Measurements from ENCODE around the gene PROS1. TPM values are rescaled to one million over a fixed set of nuclear protein-coding genes. Genes with fewer than 3 reads are reported as not detected.

Gene PROS1
- total RNA-seq, 1 experiment from 2014 or later, result 1.3 TPM

GRCh38 chr3:93931597-93932229, 42.0 kb downstream of the PROS1 start:
- no peak overlapping the region for H3K27ac Mint-ChIP-seq
- H2BK20ac ChIP-seq (ENCODE audit: low read depth, low read length, poor library complexity, severe bottlenecking), result no peak overlapping the region

More at GRCh38 chr3:93931597-93932229, 42.0 kb downstream of the PROS1 start:
- Mint-ChIP-seq H3K4me3 (no peak overlapping the region), H3K36me3 (ENCODE audit: insufficient read depth in 1 of 3, low read depth in 3 of 3) (peaks cover 0 to 19% (median 1%) of the 10 kb centered on the region in 3 experiments; a peak in 3 of 7 replicates), H3K9me3 (peaks cover 78 to 87% of the 10 kb centered on the region in 2 experiments), H3K27me3 (ENCODE audit: low read depth) (peaks cover 2% of the 10 kb centered on the region; the same call in 1 of the 2 replicates), H3K4me1 (no peaks in the 10 kb centered on the region)
- Histone ChIP-seq H3K9me3 (ENCODE audit: control insufficient read depth, low read depth, low read length) (peaks cover 29% of the 10 kb centered on the region), H4K91ac (ENCODE audit: insufficient read length, low read depth, low read length) (no peak overlapping the region), H3K79me2 (ENCODE audit: insufficient read depth, low read length) (no peaks in the 10 kb centered on the region), H3K27me3 (ENCODE audit: insufficient read depth, low read length) (no peaks in the 10 kb centered on the region), H4K20me1 (ENCODE audit: control insufficient read depth, insufficient read depth, insufficient read length) (no peaks in the 10 kb centered on the region), H3K4me2 (ENCODE audit: insufficient read depth, insufficient read length, low read length) (no peak overlapping the region), H3K14ac (ENCODE audit: insufficient read depth, low read length) (no peak overlapping the region), H2BK12ac (ENCODE audit: insufficient read length, low read depth, low read length) (no peak overlapping the region), H2BK120ac (ENCODE audit: low read depth, low read length, poor library complexity, severe bottlenecking) (no peak overlapping the region), H3T11ph (ENCODE audit: low read length) (no peak overlapping the region), H3K79me1 (ENCODE audit: insufficient read depth, low read depth, low read length, poor library complexity, severe bottlenecking) (no peaks in the 10 kb centered on the region), H2BK5ac (ENCODE audit: insufficient read length, low read length) (no peak overlapping the region), H3K27ac (ENCODE audit: insufficient read length, low read depth, low read length) (no peak overlapping the region), H3K9ac (ENCODE audit: extremely low read depth, insufficient read length, low read length) (no peak overlapping the region), H4K5ac (ENCODE audit: insufficient read length, low read depth, low read length) (no peak overlapping the region), H2BK15ac (ENCODE audit: low read depth, low read length) (no peak overlapping the region), H3K4ac (ENCODE audit: low read depth, low read length) (no peak overlapping the region), H3K18ac (ENCODE audit: insufficient read length, low read depth, low read length) (no peak overlapping the region), H2AFZ (ENCODE audit: low read length) (no peak overlapping the region), H3K4me1 (ENCODE audit: insufficient read depth, low read length) (no peaks in the 10 kb centered on the region), H2AK5ac (ENCODE audit: insufficient read length, low read length) (no peak overlapping the region), H3K23me2 (ENCODE audit: insufficient read length, low read depth, low read length, poor library complexity, severe bottlenecking) (no peaks in the 10 kb centered on the region), H4K8ac (replicated peaks; ENCODE audit: insufficient read length, low read depth, low read length) (no peak overlapping the region), H3K23ac (ENCODE audit: insufficient read length, low read depth, low read length) (no peak overlapping the region), H3K56ac (ENCODE audit: insufficient read length, low read depth, low read length) (no peak overlapping the region)
- TF ChIP-seq CTCF (conservative IDR thresholded peaks at IDR 0.05), result no peak
- no CpG with 5 or more reads among the region's 5 CpGs for WGBS (ENCODE audit: extremely low coverage, insufficient read length, low lambda C conversion rate)
- no peak for DNase-seq

All from H9 (cell line).